Common myeloid progenitor, CD34-positive (primary cell): ENCODE measurements around the gene MYNN.

ENCODE experiments used
- CTCF ChIA-PET: fragments of 350-600 bp; sonication (Branson Sonifier 250); formaldehyde crosslinking; loops from one replicate; lab custom pipeline; 2021; ENCODE audit warnings: antibody characterized with exemption; lab: Charles Lee
- POLR2A ChIA-PET: fragments of 350-600 bp; sonication (Branson Sonifier 250); formaldehyde crosslinking; loops from one replicate; lab custom pipeline; 2021; ENCODE audit warnings: antibody characterized with exemption; lab: Charles Lee
- DNase-seq, 3 donors: peaks; one replicate each; pipeline versions ENCODE4 v3.0.0 to v3.0.0-alpha.2; 2013
- H3K27ac ChIP-seq, 2 experiments: 1 replicate in 1 of 2; 2 replicates in 1 of 2; pipeline ENCODE4 v1.7.0; 2013; ENCODE audit warnings: inconsistent platforms in 2 of 2, low read length in 2 of 2, mild to moderate bottlenecking in 2 of 2, low read depth in 1 of 2, moderate library complexity in 1 of 2; ENCODE audit not compliant: severe bottlenecking in 2 of 2, insufficient read depth in 1 of 2, poor library complexity in 1 of 2
- H3K27me3 ChIP-seq, 5 experiments: replicated peaks in 2 of 5; 1 replicate in 3 of 5; 2 replicates in 2 of 5; pipeline versions ENCODE4 v1.6.1 to v1.7.0; 2013; ENCODE audit warnings: low read length in 4 of 5, mild to moderate bottlenecking in 2 of 5, moderate library complexity in 2 of 5, inconsistent platforms in 1 of 5; ENCODE audit not compliant: insufficient read depth in 5 of 5, control insufficient read depth in 4 of 5
- H3K36me3 ChIP-seq, 4 experiments: 1 replicate in 2 of 4; 2 replicates in 2 of 4; pipeline versions ENCODE4 v1.6.1 to v1.7.0; 2013; ENCODE audit warnings: low read length in 3 of 4, control low read depth in 1 of 4, mild to moderate bottlenecking in 1 of 4; ENCODE audit not compliant: control insufficient read depth in 4 of 4, insufficient read depth in 4 of 4
- H3K4me1 ChIP-seq, 4 experiments: 1 replicate in 3 of 4; 2 replicates in 1 of 4; pipeline versions ENCODE4 v1.6.1 to v1.7.1; 2013; ENCODE audit warnings: low read length in 3 of 4, mild to moderate bottlenecking in 3 of 4, control low read depth in 1 of 4, inconsistent platforms in 1 of 4, moderate library complexity in 1 of 4; ENCODE audit not compliant: control insufficient read depth in 4 of 4, insufficient read depth in 4 of 4; ENCODE audit errors: control extremely low read depth in 1 of 4
- H3K4me3 ChIP-seq, 7 experiments: 1 replicate in 4 of 7; 2 replicates in 3 of 7; pipeline versions ENCODE4 v1.5.1 to v1.7.0; 2013; ENCODE audit warnings: mild to moderate bottlenecking in 7 of 7, low read length in 6 of 7, moderate library complexity in 6 of 7, inconsistent platforms in 2 of 7, low read depth in 2 of 7, control low read depth in 1 of 7; ENCODE audit not compliant: insufficient read depth in 4 of 7, control insufficient read depth in 1 of 7; ENCODE audit errors: extremely low read depth in 1 of 7
- H3K9me3 ChIP-seq, 5 experiments: 1 replicate in 4 of 5; 2 replicates in 1 of 5; pipeline versions ENCODE4 v1.6.1 to v1.7.1; 2013; ENCODE audit warnings: low read length in 4 of 5, mild to moderate bottlenecking in 2 of 5, inconsistent platforms in 1 of 5, low read depth in 1 of 5, moderate library complexity in 1 of 5; ENCODE audit not compliant: control insufficient read depth in 4 of 5, insufficient read depth in 2 of 5; ENCODE audit errors: control extremely low read depth in 1 of 5
- WGBS: methylation state at CpG from one replicate; pipeline ENCODE4 v1.1.5; 2013; ENCODE audit not compliant: insufficient coverage; 5-methylcytosine and 5-hydroxymethylcytosine counted together

The MYNN gene

DNA sequence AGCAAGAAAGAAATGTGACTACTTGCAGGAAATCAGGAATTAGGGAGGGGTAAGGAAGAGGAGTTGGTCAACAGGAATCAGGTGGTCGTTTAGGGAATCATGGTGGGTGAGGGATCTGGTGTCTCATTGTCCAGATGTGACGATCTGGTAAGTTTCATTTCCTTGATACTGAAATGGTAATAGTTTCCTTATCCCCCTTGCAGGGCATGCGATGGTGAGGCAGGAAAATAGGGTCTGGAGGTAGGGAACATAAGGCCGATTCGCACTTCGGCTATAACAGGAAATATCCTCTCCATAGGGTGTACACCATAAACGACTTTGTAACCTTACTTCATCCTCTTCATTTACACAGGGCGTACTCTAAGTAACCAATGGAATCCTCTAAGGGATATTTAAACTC lies 40.1 kb downstream of the MYNN start:
- POLR2A ChIA-PET: no interaction called here
- Histone ChIP-seq H3K36me3 (no peaks in the 10 kb centered on the region), H3K27ac (peak overlapping the region in 1 of 2 experiments; percentile 85), H3K4me3 (peak overlapping the region in 6 of 7 experiments; percentile 70 to 96 (median 87)), H3K4me1 (peaks cover 8 to 35% (median 32%) of the 10 kb centered on the region in 4 experiments), H3K27me3 (no peaks in the 10 kb centered on the region), H3K9me3 (peaks cover 0 to 7% (median 3%) of the 10 kb centered on the region in 5 experiments)
- 18% methylated on average over 3 of the region's 8 CpGs for WGBS
- peak in 1 of 3 donors; percentile 15 for DNase-seq
- CTCF ChIA-PET: interaction anchor here (1.1 to 2.1 kb wide), 3 partner anchors 18 to 49 kb away, joined by 4 to 6 read pairs (median 4); no protein-coding TSS in a partner anchor

DNA sequence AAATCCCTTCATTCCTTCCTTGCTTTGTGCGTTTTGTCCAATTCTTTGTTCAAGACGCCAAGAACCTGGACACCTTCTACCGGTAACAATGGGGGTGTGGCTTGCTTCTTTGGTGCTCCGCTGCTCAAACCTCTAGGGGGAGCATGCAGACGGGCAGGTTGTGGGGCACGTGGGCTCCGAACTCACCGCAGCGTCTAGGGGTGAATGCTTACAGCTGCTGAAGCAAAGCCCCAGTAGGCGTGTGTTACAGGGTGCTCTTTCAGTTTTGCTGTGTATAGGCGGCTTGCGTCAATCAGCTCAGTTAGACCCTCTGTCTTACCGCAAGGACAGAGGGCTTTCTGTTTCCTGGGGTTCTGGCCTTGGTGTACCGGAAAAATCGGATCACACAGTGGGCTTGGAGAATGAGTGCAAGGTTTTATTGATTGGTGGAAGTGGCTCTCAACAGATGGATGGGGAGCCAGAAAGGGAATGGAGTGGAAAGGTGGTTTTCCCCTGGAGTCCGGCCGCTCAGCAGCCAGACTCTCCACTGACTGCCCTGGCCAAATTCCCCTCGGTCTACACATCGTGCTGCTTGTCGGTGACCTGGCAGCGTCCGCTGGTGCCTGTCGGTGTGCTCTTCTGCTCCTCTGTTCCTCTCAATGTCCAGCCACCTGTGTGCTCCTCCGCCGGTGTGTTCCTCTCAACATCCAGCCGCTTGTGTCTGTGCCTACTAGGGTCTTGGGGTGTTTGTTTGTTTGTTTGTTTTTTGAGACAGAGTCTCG lies 40.7 kb downstream of the MYNN start:
- CTCF ChIA-PET: interaction anchor here (1.1 to 2.1 kb wide), 2 partner anchors 19 to 48 kb away, joined by 4 to 6 read pairs; no protein-coding TSS in a partner anchor
- Histone ChIP-seq H3K9me3 (peaks cover 0 to 7% (median 3%) of the 10 kb centered on the region in 5 experiments), H3K4me3 (peak overlapping the region in 5 of 7 experiments; percentile 83 to 96 (median 90)), H3K27me3 (no peaks in the 10 kb centered on the region), H3K27ac (no peak overlapping the region), H3K4me1 (peaks cover 5 to 32% (median 29%) of the 10 kb centered on the region in 4 experiments), H3K36me3 (no peaks in the 10 kb centered on the region)
- DNase-seq: peak; percentile 86 to 94 (median 93)
- POLR2A ChIA-PET: interaction anchor here (0.6 kb wide), 1 partner anchor 327 kb away, joined by 3 read pairs; no protein-coding TSS in a partner anchor
- WGBS: 26% methylated on average over 13 of the region's 27 CpGs

GRCh38 chr3:169815590-169816150 lies 42.5 kb downstream of the MYNN start:
- DNase-seq: peak in 2 of 3 donors; percentile 41 to 54
- WGBS: 100% methylated on average over 2 of the region's 4 CpGs
- no peak overlapping the region for H3K27ac ChIP-seq
- no peak overlapping the region for H3K4me3 ChIP-seq
- H3K9me3 ChIP-seq: peaks cover 0 to 7% (median 3%) of the 10 kb centered on the region in 5 experiments
- POLR2A ChIA-PET: no interaction called here
- CTCF ChIA-PET: no interaction called here
- no peaks in the 10 kb centered on the region for H3K27me3 ChIP-seq
- peaks cover 5 to 28% (median 26%) of the 10 kb centered on the region in 4 experiments for H3K4me1 ChIP-seq
- no peaks in the 10 kb centered on the region for H3K36me3 ChIP-seq

DNA sequence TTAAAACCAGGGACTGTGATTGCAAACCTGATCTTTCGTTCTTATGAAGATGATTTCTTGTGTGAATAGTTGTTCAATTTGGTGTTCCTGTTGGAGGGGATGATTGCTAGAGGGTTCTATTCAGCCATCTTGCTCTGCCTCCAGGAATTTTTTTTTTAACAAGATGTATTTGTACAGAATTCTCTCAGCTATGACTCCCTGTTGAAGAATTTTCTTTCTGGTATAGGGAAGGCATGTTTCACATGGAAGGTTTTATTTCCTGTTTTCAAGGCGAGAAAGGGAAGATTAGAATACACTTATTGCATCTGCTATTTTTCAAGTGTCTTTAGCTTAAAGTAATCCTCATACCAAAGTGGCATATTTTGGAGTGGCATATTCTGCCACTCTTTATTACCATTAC lies 45.1 kb downstream of the MYNN start:
- no peak for DNase-seq
- peaks cover 0 to 9% (median 6%) of the 10 kb centered on the region in 4 experiments for H3K4me1 ChIP-seq
- WGBS: no CpG with 5 or more reads among the region's 2 CpGs

DNA sequence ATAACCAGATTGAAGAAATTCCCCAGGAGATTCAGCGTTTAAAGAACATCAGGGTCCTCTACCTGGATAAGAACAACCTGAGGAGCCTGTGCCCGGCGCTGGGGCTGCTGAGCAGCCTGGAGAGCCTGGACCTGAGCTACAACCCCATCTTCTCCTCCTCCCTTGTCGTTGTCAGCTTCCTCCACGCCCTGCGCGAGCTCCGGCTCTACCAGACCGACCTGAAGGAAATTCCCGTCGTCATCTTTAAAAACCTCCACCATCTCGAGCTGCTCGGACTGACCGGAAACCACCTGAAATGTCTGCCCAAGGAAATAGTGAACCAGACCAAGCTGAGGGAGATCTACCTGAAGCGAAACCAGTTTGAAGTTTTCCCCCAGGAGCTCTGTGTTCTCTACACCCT lies 48.9 kb downstream of the MYNN start:
- H3K4me3 ChIP-seq: no peak overlapping the region
- no peaks in the 10 kb centered on the region for H3K9me3 ChIP-seq
- CTCF ChIA-PET: interaction anchor here (1.5 kb wide), 1 partner anchor 10 kb away, joined by 4 read pairs; no protein-coding TSS in a partner anchor
- no peaks in the 10 kb centered on the region for H3K36me3 ChIP-seq
- no peak overlapping the region for H3K27ac ChIP-seq
- WGBS: 96% methylated on average over 15 of the region's 15 CpGs
- DNase-seq: no peak
- H3K4me1 ChIP-seq: no peaks in the 10 kb centered on the region
- no peaks in the 10 kb centered on the region for H3K27me3 ChIP-seq
- POLR2A ChIA-PET: no interaction called here

More for the DNA sequence above, 45.1 kb downstream of the MYNN start:
- no peaks in the 10 kb centered on the region for H3K27me3 ChIP-seq
- no peak overlapping the region for H3K4me3 ChIP-seq
- H3K27ac ChIP-seq: no peak overlapping the region
- H3K36me3 ChIP-seq: no peaks in the 10 kb centered on the region
- ChIA-PET CTCF (interaction anchor here (1.0 kb wide), 1 partner anchor 9 kb away, joined by 3 read pairs; no protein-coding TSS in a partner anchor), POLR2A (no interaction called here)
- peaks cover 0 to 7% (median 3%) of the 10 kb centered on the region in 5 experiments for H3K9me3 ChIP-seq

DNA sequence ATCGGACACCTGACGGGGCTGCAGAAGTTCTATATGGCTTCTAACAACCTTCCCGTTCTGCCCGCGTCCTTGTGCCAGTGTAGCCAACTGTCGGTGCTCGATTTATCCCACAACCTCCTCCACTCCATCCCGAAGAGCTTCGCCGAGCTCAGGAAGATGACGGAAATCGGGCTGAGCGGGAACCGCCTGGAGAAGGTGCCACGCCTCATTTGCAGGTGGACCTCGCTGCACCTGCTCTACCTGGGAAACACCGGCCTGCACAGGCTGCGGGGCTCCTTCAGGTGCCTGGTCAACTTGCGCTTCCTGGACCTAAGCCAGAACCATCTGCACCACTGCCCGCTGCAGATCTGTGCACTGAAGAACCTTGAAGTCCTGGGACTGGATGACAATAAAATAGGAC lies 49.3 kb downstream of the MYNN start:
- no peaks in the 10 kb centered on the region for H3K27me3 ChIP-seq
- no peak overlapping the region for H3K4me3 ChIP-seq
- H3K4me1 ChIP-seq: no peaks in the 10 kb centered on the region
- ChIA-PET CTCF (interaction anchor here (1.5 kb wide), 1 partner anchor 10 kb away, joined by 4 read pairs; no protein-coding TSS in a partner anchor), POLR2A (interaction anchor here (0.7 kb wide), 1 partner anchor 10 kb away, joined by 4 read pairs; no protein-coding TSS in a partner anchor)
- H3K27ac ChIP-seq: no peak overlapping the region
- no peaks in the 10 kb centered on the region for H3K9me3 ChIP-seq
- no peaks in the 10 kb centered on the region for H3K36me3 ChIP-seq
- DNase-seq: no peak
- 98% methylated on average over 20 of the region's 20 CpGs for WGBS
